ENCODE results near the gene CLEC11A. TPM values are rescaled to one million over a fixed set of nuclear protein-coding genes. Genes with fewer than 3 reads are reported as not detected.

The CLEC11A gene
- total RNA-seq, 2 experiments from 2014 or later: 2.2 to 2.7 TPM

DNA sequence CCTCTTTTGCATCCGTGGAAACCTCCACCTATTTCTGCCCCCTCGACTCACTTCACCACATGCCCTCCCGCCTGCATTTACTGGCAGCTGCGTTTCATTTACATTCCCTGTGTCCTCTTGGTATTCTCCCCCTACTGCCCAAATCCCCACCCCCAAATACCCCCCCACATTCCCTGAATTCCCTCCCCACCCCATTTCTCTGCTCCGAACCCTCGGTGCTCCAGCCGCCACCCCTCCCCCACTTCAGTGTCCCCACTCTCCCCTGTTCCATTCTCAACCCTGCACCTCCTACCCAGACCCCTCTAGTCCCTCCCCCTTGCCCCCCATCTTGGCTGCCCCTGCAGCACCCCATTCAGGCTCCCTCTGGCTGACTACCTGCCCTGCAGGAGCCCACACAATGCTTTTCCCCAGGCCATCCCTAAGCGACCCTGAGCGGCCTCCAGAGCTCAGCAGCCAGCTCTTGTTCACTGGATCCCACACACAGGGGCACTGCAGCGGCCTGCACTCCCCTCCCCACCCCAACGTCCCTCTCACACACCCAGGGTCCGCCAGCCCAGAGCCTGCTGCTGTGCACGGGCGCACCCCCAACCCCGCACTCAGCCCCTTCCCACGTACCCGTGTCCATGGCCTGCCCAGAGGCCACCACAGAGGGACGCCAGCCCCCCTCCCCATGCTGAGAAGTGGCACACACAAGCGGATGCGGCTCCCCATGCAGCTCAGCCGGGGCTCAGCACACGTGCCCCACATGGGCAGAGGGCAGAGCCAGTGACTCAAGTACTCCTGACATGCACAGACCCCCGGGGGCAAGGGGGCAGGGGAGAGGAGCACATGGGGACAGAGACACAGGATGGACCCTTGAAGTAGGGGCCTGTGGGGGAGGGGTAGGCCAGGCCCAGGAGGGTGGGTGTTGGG lies 29.8 kb upstream of the CLEC11A start:
- ATAC-seq (no peak), DNase-seq (no peak)
- CTCF ChIA-PET: no interaction called here
- H3K4me3 Mint-ChIP-seq: no peak overlapping the region
- intact Hi-C loops (cut with micrococcal nuclease): no loop called here
- no peak overlapping the region for H3K27ac Mint-ChIP-seq
- peaks cover 2% of the 10 kb centered on the region for H3K4me1 Mint-ChIP-seq (ENCODE audit: low read depth)
- TF ChIP-seq CTCF (IDR thresholded peaks at IDR 0.05): no peak
- H3K9me3 Mint-ChIP-seq: no peaks in the 10 kb centered on the region
- H3K36me3 Mint-ChIP-seq (ENCODE audit: low read depth): no peaks in the 10 kb centered on the region
- peaks cover 46% of the 10 kb centered on the region for H3K27me3 Mint-ChIP-seq
- POLR2A ChIA-PET: no interaction called here

DNA sequence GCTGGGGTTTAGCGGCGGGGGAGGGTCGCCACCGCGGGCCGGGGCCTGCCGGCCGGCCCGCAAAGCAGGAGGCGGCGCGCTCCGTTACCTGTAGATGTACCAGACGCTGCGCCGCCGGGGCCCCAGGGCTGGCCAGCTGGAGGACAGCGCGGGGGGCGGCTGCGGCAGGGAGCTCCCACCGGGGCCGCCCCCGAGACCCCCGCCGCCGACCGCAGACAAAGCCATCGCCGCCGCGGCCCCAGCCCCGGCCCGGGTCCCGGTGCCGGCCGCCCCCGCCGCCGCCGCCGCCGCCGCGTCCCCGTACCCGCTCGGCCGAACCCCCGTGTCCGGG lies 28.4 kb upstream of the CLEC11A start:
- ATAC-seq (no peak), DNase-seq (no peak)
- intact Hi-C loops (cut with micrococcal nuclease): no loop called here
- ChIA-PET CTCF (no interaction called here), POLR2A (no interaction called here)
- no peaks in the 10 kb centered on the region for H3K9me3 Mint-ChIP-seq
- peaks cover 51% of the 10 kb centered on the region for H3K27me3 Mint-ChIP-seq
- H3K4me1 Mint-ChIP-seq (ENCODE audit: low read depth): peaks cover 2% of the 10 kb centered on the region
- no peak overlapping the region for H3K4me3 Mint-ChIP-seq
- no peak overlapping the region for H3K27ac Mint-ChIP-seq
- H3K36me3 Mint-ChIP-seq (ENCODE audit: low read depth): no peaks in the 10 kb centered on the region
- no peak for TF ChIP-seq CTCF (IDR thresholded peaks at IDR 0.05)

DNA sequence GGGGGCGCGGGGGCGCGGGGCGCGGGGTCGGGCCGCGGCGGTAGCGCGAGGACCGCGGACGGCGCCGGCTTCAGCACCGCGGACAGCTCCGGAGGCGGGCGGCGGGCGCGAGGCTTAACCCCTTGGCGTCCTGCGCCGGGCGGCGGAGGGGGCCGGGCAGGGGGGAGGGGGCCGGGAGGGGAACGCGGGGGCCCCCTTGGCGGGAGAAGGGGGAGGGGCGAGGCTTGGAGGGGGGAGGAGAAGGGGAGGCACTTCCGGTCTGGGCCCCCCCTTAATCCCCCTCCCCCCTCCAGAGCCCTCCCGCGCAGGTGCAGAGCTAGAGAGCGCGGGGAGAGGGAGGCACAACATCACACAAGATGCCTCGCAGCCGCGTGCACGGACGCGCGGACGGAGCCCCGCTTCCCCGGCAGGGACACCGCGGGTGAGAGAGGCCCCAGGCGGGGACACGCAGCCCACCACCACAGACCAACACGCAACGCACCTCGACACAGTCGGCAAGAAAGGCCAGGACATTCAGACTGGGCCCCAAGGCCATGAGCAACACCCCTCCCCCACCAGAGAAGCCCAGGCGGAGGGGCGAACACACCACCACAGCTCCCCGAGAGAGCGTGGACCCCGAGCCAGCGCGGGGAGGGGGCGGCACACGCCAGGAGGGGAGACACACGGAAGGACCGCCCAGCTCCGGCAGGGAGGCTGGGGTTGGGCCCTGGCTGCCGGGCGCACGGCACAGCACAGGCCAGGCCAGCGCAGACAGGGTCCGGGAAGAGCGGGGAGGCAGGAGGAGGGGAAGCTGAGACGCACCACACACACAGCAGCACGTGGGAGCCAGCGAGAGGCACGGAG lies 27.7 kb upstream of the CLEC11A start:
- H3K4me1 Mint-ChIP-seq (ENCODE audit: low read depth): peaks cover 2% of the 10 kb centered on the region
- DNase-seq: no peak
- no peaks in the 10 kb centered on the region for H3K9me3 Mint-ChIP-seq
- ChIA-PET CTCF (no interaction called here), POLR2A (no interaction called here)
- no peak overlapping the region for H3K4me3 Mint-ChIP-seq
- H3K36me3 Mint-ChIP-seq (ENCODE audit: low read depth): no peaks in the 10 kb centered on the region
- ATAC-seq: peak; percentile 65
- TF ChIP-seq CTCF (IDR thresholded peaks at IDR 0.05): no peak
- intact Hi-C loops (cut with micrococcal nuclease): no loop called here
- H3K27ac Mint-ChIP-seq: no peak overlapping the region
- H3K27me3 Mint-ChIP-seq: peaks cover 48% of the 10 kb centered on the region

GRCh38 chr19:50696094-50696483 lies 27.1 kb upstream of the CLEC11A start:
- intact Hi-C loops (cut with micrococcal nuclease): no loop called here
- ATAC-seq: no peak
- CTCF ChIA-PET: no interaction called here

More at GRCh38 chr19:50696094-50696483, 27.1 kb upstream of the CLEC11A start:
- H3K27ac Mint-ChIP-seq: no peak overlapping the region
- TF ChIP-seq CTCF (IDR thresholded peaks at IDR 0.05): no peak
- H3K9me3 Mint-ChIP-seq: no peaks in the 10 kb centered on the region
- H3K4me3 Mint-ChIP-seq: no peak overlapping the region
- no peak for DNase-seq
- no peaks in the 10 kb centered on the region for H3K36me3 Mint-ChIP-seq (ENCODE audit: low read depth)
- POLR2A ChIA-PET: no interaction called here
- peaks cover 2% of the 10 kb centered on the region for H3K4me1 Mint-ChIP-seq (ENCODE audit: low read depth)
- H3K27me3 Mint-ChIP-seq: peaks cover 45% of the 10 kb centered on the region

Data from activated CD8-positive, alpha-beta T cell treated with anti-CD3 and anti-CD28 coated beads for 36 hours (primary cell).